Esophagus squamous epithelium (tissue), 4 donors: ENCODE results near the gene SMIM8.

ENCODE experiments used
- POLR2A ChIP-seq, 4 donors: fragments of 450-650 bp; IDR thresholded peaks; one replicate each; pipeline ENCODE4 v1.6.1; 2017; ENCODE audit warnings: antibody characterized with exemption in 4 of 4, mild to moderate bottlenecking in 4 of 4, moderate library complexity in 3 of 4
- TF ChIP-seq, protein P1 (sequence below), 6 experiments: fragments of 450-650 bp in 4 of 6; fragments of 200-600 bp in 2 of 6; sonication (generic) in 2 of 6; IDR thresholded peaks; one replicate each; pipeline ENCODE4 v1.5.1; 2016 to 2019; ENCODE audit warnings: antibody characterized with exemption in 6 of 6, mild to moderate bottlenecking in 4 of 6, moderate library complexity in 4 of 6

- TF ChIP-seq, protein P1, sequence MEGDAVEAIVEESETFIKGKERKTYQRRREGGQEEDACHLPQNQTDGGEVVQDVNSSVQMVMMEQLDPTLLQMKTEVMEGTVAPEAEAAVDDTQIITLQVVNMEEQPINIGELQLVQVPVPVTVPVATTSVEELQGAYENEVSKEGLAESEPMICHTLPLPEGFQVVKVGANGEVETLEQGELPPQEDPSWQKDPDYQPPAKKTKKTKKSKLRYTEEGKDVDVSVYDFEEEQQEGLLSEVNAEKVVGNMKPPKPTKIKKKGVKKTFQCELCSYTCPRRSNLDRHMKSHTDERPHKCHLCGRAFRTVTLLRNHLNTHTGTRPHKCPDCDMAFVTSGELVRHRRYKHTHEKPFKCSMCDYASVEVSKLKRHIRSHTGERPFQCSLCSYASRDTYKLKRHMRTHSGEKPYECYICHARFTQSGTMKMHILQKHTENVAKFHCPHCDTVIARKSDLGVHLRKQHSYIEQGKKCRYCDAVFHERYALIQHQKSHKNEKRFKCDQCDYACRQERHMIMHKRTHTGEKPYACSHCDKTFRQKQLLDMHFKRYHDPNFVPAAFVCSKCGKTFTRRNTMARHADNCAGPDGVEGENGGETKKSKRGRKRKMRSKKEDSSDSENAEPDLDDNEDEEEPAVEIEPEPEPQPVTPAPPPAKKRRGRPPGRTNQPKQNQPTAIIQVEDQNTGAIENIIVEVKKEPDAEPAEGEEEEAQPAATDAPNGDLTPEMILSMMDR (IDR thresholded peaks at IDR 0.05), result no peak
- TF ChIP-seq POLR2A (IDR thresholded peaks at IDR 0.05), result no peak
These were observed 43.9 kb downstream of the SMIM8 start for GRCh38 chr6:87366072-87366827.
